ENCODE results near the gene TNRC6A. TPM values are rescaled to one million over a fixed set of nuclear protein-coding genes. Genes with fewer than 3 reads are reported as not detected.

TNRC6A gene
- total and polyA plus RNA-seq, 4 donors, result 10.3 to 93.0 (median 29.8) TPM

DNA sequence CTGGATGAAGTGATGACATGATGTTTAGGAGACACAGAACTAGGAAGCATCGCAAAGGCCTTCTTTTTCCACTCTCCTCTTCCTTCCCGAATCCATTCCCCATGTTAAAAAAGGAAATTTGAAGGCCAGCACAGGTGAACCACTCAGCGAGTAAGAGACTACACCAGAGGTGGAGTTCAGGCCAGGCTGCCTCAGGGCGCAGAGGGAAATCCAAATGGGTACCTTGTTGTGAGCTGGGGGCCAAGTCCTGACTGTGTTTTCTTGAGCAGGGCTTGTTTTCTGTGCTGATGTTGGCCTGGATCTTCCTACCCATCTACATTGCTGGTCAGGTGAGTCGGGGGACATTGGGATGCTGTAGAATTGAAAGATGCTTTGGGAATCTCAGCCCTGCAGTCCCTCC, 142.4 kb downstream of the TNRC6A start:
- Histone ChIP-seq H3K27ac (ENCODE audit: low read depth in 1 of 2, low read length in 1 of 2) (no peak overlapping the region), H3K4me3 (no peak overlapping the region), H3K4me1 (ENCODE audit: control insufficient read depth in 5 of 5, insufficient read depth in 5 of 5, low read length in 5 of 5) (no peaks in the 10 kb centered on the region), H3K9ac (ENCODE audit: insufficient read depth in 1 of 2, low read length in 2 of 2) (no peak overlapping the region), H3K9me3 (ENCODE audit: control insufficient read depth in 4 of 4, insufficient read depth in 3 of 4, low read length in 3 of 4) (no peaks in the 10 kb centered on the region), H3K27me3 (ENCODE audit: control insufficient read depth in 3 of 3, insufficient read depth in 3 of 3, low read length in 2 of 3) (no peaks in the 10 kb centered on the region), H3K36me3 (ENCODE audit: control insufficient read depth in 4 of 4, insufficient read depth in 4 of 4, low read length in 4 of 4) (no peaks in the 10 kb centered on the region)
- no peak for DNase-seq
- no peak for TF ChIP-seq CTCF (IDR thresholded peaks at IDR 0.05; ENCODE audit: control extremely low read depth, extremely low read depth)
- no peak for ATAC-seq (ENCODE audit: insufficient read depth, low FRiP score)
- 93 to 97% methylated on average over 5 of the region's 5 CpGs for WGBS, 2 donors

- H3K4me1 ChIP-seq (ENCODE audit: control insufficient read depth in 5 of 5, insufficient read depth in 5 of 5, low read length in 5 of 5), result no peaks in the 10 kb centered on the region
- WGBS, 2 donors, result 67 to 78% methylated on average over 2 of the region's 2 CpGs
- H3K27me3 ChIP-seq (ENCODE audit: control insufficient read depth in 3 of 3, insufficient read depth in 3 of 3, low read length in 2 of 3), result no peaks in the 10 kb centered on the region
- ATAC-seq (ENCODE audit: insufficient read depth, low FRiP score), result no peak
- no peak overlapping the region for H3K4me3 ChIP-seq
- no peak for DNase-seq
- TF ChIP-seq CTCF (IDR thresholded peaks at IDR 0.05; ENCODE audit: control extremely low read depth, extremely low read depth), result no peak
- no peak overlapping the region for H3K27ac ChIP-seq (ENCODE audit: low read depth in 1 of 2, low read length in 1 of 2)
- no peak overlapping the region for H3K9ac ChIP-seq (ENCODE audit: insufficient read depth in 1 of 2, low read length in 2 of 2)
- no peaks in the 10 kb centered on the region for H3K36me3 ChIP-seq (ENCODE audit: control insufficient read depth in 4 of 4, insufficient read depth in 4 of 4, low read length in 4 of 4)
- H3K9me3 ChIP-seq (ENCODE audit: control insufficient read depth in 4 of 4, insufficient read depth in 3 of 4, low read length in 3 of 4), result no peaks in the 10 kb centered on the region
Observed at GRCh38 chr16:24873028-24873427, 143.6 kb downstream of the TNRC6A start.

GRCh38 chr16:24875466-24875865, 146.0 kb downstream of the TNRC6A start:
- Histone ChIP-seq H3K27me3 (ENCODE audit: control insufficient read depth in 3 of 3, insufficient read depth in 3 of 3, low read length in 2 of 3) (no peaks in the 10 kb centered on the region), H3K9me3 (ENCODE audit: control insufficient read depth in 4 of 4, insufficient read depth in 3 of 4, low read length in 3 of 4) (no peaks in the 10 kb centered on the region), H3K9ac (ENCODE audit: insufficient read depth in 1 of 2, low read length in 2 of 2) (no peak overlapping the region), H3K4me1 (ENCODE audit: control insufficient read depth in 5 of 5, insufficient read depth in 5 of 5, low read length in 5 of 5) (no peaks in the 10 kb centered on the region), H3K27ac (ENCODE audit: low read depth in 1 of 2, low read length in 1 of 2) (no peak overlapping the region), H3K4me3 (no peak overlapping the region), H3K36me3 (ENCODE audit: control insufficient read depth in 4 of 4, insufficient read depth in 4 of 4, low read length in 4 of 4) (no peaks in the 10 kb centered on the region)
- TF ChIP-seq CTCF (IDR thresholded peaks at IDR 0.05; ENCODE audit: control extremely low read depth, extremely low read depth), result no peak
- no peak for DNase-seq
- ATAC-seq (ENCODE audit: insufficient read depth, low FRiP score), result no peak
- 88 to 90% methylated on average over 10 of the region's 10 CpGs for WGBS, 2 donors

Other genes with a start within 250 kb of the TNRC6A start
- 10 to 100 TPM; 43.6 to 93.3 TPM for gene RBBP6, start 190.1 kb upstream of the TNRC6A start, total RNA-seq
- gene RBBP6, start 190.1 kb upstream of the TNRC6A start, polyA plus RNA-seq, result 10 to 100 TPM; 25.1 to 30.3 TPM
- 1 to 10 TPM in 1 of 2 donors, not detected in 1; 1.1 TPM for gene SLC5A11, start 116.3 kb downstream of the TNRC6A start, total RNA-seq
- under 1 TPM in 1 of 2 donors, not detected in 1; 0.05 TPM for gene SLC5A11, start 116.3 kb downstream of the TNRC6A start, polyA plus RNA-seq

Measured in lung (tissue), 12 donors.